Bronchial epithelial cell (primary cell): ENCODE results near the gene PDK2. TPM values are rescaled to one million over a fixed set of nuclear protein-coding genes. Genes with fewer than 3 reads are reported as not detected.

ENCODE experiments used
- DNase-seq: peaks from one replicate; pipeline ENCODE4 v3.0.0-alpha.2; 2010; ENCODE audit warnings: low read depth
- FAIRE-seq: peaks from 2 replicates; lab custom pipeline; 2011; peaks lifted over from hg19 to GRCh38; lab: Jason Lieb, UNC
- H3K27me3 ChIP-seq: 2 replicates; pipeline ENCODE4 v1.5.1; 2011; ENCODE audit warnings: low read length; ENCODE audit not compliant: control insufficient read depth, insufficient read depth
- H3K36me3 ChIP-seq: 2 replicates; pipeline ENCODE4 v1.5.1; 2011; ENCODE audit warnings: low read length; ENCODE audit not compliant: control insufficient read depth, insufficient read depth
- H3K4me3 ChIP-seq: 2 replicates; pipeline ENCODE4 v1.5.1; 2011; ENCODE audit warnings: mild to moderate bottlenecking, low read depth, low read length, control low read depth
- CTCF ChIP-seq: IDR thresholded peaks from 2 replicates; pipeline ENCODE4 v1.5.1; 2011; ENCODE audit warnings: mild to moderate bottlenecking, moderate library complexity, low read length, control low read depth, inconsistent platforms; ENCODE audit not compliant: insufficient read depth, severe bottlenecking
- total RNA-seq: library from RNA; depleted of rRNA; stranded (reverse); fragments of >200 nt; gene quantifications from 2 replicates; pipeline ENCODE4 v1.2.1, GENCODE V29; 2014

The PDK2 gene
- total RNA-seq, 1 donor from 2014 or later, result 0.79 TPM

- Histone ChIP-seq H3K4me3 (no peak overlapping the region), H3K36me3 (peaks cover 72% of the 10 kb centered on the region), H3K27me3 (no peaks in the 10 kb centered on the region)
- FAIRE-seq (no peak), DNase-seq (no peak)
- no peak for TF ChIP-seq CTCF
Observed at GRCh38 chr17:50071692-50072091, 23.5 kb upstream of the PDK2 start.

- no peaks in the 10 kb centered on the region for H3K27me3 ChIP-seq
- H3K36me3 ChIP-seq, result peaks cover 72% of the 10 kb centered on the region
- TF ChIP-seq CTCF, result no peak
- no peak overlapping the region for H3K4me3 ChIP-seq
- FAIRE-seq, result no peak
- DNase-seq, result no peak
Observed at GRCh38 chr17:50072130-50072529, 23.0 kb upstream of the PDK2 start.

GRCh38 chr17:50072925-50073324 is 22.2 kb upstream of the PDK2 start:
- no peak overlapping the region for H3K4me3 ChIP-seq
- peaks cover 71% of the 10 kb centered on the region for H3K36me3 ChIP-seq
- TF ChIP-seq CTCF, result no peak
- FAIRE-seq (no peak), DNase-seq (no peak)
- no peaks in the 10 kb centered on the region for H3K27me3 ChIP-seq

GRCh38 chr17:50074227-50074626 is 20.9 kb upstream of the PDK2 start:
- Histone ChIP-seq H3K36me3 (peaks cover 75% of the 10 kb centered on the region), H3K27me3 (no peaks in the 10 kb centered on the region), H3K4me3 (no peak overlapping the region)
- DNase-seq (no peak), FAIRE-seq (no peak)
- TF ChIP-seq CTCF, result no peak

DNA sequence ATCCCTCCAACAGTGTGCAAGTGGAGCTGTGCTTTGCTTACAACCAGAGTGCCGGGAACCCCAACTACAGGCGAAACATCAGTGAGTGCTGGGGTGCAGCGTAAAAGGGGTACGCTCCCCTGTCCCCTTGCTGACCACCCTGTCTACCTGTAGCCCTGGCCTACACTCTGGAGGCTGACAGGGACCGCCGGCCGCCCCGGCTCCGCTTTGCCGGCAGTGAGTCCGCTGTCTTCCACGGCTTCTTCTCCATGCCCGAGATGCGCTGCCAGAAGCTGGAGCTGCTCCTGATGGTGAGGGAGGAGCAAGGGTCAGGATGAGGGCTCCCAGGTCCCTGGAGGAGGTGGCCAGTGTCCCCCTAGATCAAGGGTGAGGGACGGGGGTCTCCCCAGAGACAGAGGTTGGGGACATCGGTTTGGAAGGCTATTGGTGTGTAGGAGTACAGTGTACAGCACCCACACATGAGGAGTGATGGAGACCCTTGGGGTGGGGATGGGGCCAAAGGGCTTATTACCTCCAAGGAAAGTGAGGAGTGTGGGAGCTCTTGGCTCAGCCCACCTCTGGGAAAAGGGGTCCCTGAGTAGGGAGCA is 19.6 kb upstream of the PDK2 start:
- H3K36me3 ChIP-seq, result peaks cover 81% of the 10 kb centered on the region
- FAIRE-seq (peak; percentile 60), DNase-seq (no peak)
- H3K4me3 ChIP-seq, result no peak overlapping the region
- no peak for TF ChIP-seq CTCF
- H3K27me3 ChIP-seq, result no peaks in the 10 kb centered on the region

DNA sequence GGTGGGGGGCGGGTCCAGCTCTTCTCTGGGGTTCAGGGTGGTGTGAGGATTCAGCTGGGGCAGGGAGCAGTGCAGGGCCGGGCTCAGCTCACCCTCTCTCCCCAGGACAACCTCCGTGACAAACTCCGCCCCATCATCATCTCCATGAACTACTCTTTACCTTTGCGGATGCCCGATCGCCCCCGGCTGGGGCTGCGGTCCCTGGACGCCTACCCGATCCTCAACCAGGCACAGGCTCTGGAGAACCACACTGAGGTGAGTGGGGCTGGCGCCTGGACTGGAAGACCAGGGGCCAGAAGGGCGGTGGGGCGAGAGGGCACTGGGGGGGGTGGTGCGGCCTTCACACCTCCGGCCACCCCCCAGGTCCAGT is 18.9 kb upstream of the PDK2 start:
- H3K36me3 ChIP-seq, result peaks cover 80% of the 10 kb centered on the region
- H3K4me3 ChIP-seq, result no peak overlapping the region
- FAIRE-seq, result no peak
- H3K27me3 ChIP-seq, result no peaks in the 10 kb centered on the region
- no peak for TF ChIP-seq CTCF
- DNase-seq, result no peak
